WI38 (cell line): Measurements from ENCODE around the gene RETREG2.

ENCODE experiments used
- H3K4me3 ChIP-seq: 2 replicates; pipeline ENCODE4 v1.5.1; 2011; ENCODE audit warnings: low read depth, mild to moderate bottlenecking, control low read depth, low read length
- TF ChIP-seq, protein P1 (sequence below): IDR thresholded peaks from 2 replicates; pipeline ENCODE4 v1.5.1; 2012; ENCODE audit warnings: low read depth, mild to moderate bottlenecking, control low read depth, low read length

Gene RETREG2

DNA sequence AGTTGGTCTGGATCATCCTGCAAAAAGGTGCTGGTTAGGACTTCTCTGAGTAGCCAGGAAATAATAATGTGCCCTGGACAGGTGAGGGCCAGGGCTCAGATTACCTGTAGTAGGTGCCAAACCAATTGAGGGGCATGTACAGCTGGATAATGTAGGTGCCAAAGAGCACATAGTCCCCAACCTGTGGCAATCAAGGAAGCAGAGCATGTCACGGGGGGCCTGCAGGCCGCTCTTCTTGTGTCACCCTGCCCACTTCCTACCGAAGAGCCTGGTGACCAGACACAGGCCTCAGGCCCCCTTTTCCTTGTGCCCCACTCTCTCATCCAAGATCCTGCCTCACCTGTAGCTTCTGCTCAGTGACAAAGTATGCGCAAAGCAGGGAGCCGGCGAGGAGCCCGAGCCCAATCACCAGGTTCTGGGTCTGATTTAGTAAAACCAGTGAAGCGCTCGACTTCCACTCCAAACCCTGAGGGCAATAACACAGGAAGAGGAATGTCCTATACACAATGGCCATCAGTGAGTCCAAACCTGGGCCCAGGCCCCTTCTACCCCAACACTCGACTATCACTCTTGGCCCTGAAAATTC lies 35.5 kb downstream of the RETREG2 start:
- TF ChIP-seq, protein P1, sequence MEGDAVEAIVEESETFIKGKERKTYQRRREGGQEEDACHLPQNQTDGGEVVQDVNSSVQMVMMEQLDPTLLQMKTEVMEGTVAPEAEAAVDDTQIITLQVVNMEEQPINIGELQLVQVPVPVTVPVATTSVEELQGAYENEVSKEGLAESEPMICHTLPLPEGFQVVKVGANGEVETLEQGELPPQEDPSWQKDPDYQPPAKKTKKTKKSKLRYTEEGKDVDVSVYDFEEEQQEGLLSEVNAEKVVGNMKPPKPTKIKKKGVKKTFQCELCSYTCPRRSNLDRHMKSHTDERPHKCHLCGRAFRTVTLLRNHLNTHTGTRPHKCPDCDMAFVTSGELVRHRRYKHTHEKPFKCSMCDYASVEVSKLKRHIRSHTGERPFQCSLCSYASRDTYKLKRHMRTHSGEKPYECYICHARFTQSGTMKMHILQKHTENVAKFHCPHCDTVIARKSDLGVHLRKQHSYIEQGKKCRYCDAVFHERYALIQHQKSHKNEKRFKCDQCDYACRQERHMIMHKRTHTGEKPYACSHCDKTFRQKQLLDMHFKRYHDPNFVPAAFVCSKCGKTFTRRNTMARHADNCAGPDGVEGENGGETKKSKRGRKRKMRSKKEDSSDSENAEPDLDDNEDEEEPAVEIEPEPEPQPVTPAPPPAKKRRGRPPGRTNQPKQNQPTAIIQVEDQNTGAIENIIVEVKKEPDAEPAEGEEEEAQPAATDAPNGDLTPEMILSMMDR: no peak
- H3K4me3 ChIP-seq: no peak overlapping the region

DNA sequence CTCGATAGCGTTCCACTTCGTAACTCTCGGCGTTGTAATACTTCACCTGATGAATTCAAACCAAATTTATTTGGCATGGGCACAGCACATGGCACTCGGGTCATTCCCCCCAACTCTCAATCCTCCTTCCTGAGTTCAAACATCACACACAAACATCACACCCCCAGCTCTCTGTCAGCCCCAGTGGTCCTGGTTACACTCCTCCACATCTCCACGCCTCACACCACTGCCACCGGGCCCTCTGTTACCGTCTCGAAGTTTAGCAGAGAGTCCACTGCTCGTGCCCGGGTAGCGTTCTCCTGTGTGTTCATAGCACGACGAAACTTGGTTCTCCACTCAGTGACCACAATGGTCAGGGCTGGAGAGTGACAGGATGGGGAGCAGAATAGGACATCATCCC lies 36.1 kb downstream of the RETREG2 start:
- TF ChIP-seq, protein P1: no peak

DNA sequence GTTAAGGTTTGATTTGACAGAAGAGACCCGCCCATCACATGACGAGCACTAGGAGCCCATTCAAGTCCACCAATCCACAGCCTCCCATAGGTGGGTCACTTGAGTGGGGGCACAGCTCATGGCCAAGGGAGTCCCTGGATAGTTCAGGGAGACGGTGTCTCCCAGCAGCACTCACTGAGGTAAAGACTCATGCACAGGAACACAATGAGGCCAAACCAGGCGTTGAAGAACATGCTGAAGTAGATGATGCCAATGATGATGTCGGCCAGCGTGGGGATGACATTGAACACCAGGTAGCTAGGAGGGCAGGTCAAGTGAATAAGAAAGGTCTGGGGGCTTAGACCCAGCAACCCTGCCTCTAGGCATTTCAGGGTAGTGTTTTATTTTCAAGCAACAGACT lies 36.7 kb downstream of the RETREG2 start:
- H3K4me3 ChIP-seq: no peak overlapping the region
- TF ChIP-seq, protein P1: no peak

More for the DNA sequence above, 36.1 kb downstream of the RETREG2 start:
- no peak overlapping the region for H3K4me3 ChIP-seq

DNA sequence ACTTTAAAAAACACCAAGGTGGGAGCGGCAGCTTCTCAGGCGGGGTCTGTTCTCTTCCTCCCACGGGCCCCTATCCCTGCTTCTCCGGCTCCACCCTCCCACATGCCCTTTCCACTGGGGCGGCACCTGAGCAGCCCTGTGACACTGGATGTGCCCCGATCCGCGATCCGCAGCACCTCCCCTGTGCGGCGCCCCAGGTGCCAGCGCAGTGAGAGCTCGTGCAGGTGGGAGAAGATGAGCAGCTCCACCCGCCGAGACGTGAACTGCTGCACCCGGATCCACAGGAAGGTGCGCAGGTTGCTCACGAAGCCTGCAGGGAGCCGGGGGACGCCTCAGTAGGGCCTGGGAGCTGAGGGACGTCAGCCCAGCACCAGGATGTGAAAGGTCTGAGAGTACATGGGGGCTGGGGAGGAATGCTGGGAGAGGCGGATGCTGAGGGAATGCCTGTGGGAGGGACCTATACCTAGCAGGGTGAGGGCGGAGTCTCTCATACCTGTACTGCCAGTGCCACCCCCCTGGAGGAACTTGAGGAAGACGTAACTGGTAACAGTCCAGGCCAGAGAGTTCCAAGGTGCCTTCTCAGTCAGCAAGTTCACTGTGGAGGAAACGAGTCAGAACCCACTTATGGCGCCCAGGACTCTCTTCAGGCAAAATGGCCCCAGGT lies 37.9 kb downstream of the RETREG2 start:
- no peak overlapping the region for H3K4me3 ChIP-seq
- TF ChIP-seq, protein P1: no peak

DNA sequence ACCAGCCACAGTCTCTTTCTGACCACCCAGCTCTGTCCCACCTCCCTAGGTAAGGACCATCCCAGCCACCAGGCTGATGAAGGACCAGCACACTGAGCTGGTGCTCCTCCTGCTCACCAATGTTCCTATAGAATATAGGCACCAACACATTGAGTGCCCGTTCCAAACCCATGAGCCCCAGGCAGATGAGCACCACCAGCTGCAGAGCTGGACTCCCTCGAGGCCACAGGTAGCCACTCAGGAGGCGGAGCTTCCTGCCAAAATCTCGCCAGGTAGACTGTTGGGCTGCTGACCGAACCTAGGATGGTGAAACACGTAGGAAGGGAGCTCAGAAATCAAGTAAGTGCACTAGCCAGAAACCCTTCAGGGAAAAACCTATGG lies 38.5 kb downstream of the RETREG2 start:
- TF ChIP-seq, protein P1: no peak

DNA sequence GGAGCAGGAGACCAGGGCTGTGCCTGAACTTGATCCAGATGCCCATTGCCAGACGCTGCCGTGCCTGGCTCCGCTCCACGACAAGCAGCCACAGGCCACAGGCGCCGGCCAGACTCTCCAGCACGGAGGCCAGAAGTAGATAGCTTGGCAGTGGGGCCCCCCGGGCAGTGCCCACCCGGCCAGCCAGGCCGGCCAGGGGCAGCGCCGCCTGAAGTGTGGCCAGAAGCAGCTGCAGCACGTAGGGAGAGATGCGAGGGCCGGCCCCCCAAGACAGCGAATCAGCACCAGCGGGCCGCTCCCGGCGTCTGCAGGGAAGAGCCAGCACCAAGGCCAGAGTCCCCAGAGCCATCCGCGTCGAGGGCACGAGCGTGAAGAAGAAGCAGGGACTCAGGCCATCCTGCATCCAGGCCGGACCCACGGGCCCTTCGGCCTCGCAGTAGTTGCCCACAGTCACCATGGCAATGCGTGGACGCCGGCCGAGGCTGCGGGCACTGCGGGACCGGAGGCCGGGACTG lies 40.2 kb downstream of the RETREG2 start:
- H3K4me3 ChIP-seq: peak overlapping the region; percentile 65

More for the DNA sequence above, 38.5 kb downstream of the RETREG2 start:
- H3K4me3 ChIP-seq: no peak overlapping the region

More for the DNA sequence above, 40.2 kb downstream of the RETREG2 start:
- TF ChIP-seq, protein P1: no peak
